Measurements from ENCODE around the gene MFSD6.

The MFSD6 gene

DNA sequence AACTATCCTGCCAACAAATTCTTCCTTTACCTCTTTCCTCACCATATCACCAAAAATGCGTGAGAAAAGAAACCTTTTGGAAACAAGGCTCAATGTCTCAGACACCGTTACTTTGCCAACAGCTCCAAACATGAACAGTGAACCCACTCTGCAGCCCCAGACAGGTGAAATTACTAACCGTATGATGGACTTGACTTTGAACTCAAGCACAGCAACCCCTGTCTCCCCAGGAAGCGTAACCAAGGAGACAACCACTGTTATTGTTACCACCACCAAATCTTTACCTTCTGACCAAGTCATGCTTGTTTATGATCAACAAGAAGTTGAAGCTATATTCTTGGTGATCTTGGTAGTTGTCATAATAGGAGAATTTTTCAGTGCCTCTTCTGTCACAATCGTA lies 28.4 kb downstream of the MFSD6 start:
- Mint-ChIP-seq H3K9me3 (peaks cover 9% of the 10 kb centered on the region), H3K36me3 (ENCODE audit: low read depth) (no peaks in the 10 kb centered on the region), H3K27me3 (ENCODE audit: low read depth, poor library complexity) (no peaks in the 10 kb centered on the region)

DNA sequence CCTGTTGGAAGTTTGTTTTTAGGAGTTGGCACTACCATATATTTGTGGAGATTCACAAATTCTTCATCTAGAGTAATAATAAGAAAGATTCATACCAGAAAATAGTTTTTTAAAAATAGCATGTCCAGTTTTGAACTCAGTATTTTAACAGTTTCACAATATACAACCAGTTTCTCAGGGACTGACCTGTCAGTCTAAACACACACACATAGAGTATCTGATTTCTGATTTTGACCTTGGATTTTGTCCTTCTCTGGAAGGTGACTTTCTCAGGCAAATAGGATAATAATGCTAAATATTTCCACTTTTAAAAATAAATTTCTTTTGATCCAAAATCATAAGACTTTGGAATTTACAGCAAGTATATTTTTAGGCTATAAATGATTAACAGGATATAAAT lies 32.0 kb downstream of the MFSD6 start:
- Mint-ChIP-seq H3K27me3 (ENCODE audit: low read depth, poor library complexity) (peaks cover 3% of the 10 kb centered on the region), H3K9me3 (no peaks in the 10 kb centered on the region), H3K36me3 (ENCODE audit: low read depth) (no peaks in the 10 kb centered on the region), H3K4me1 (no peaks in the 10 kb centered on the region), H3K4me3 (no peak overlapping the region), H3K27ac (no peak overlapping the region)
- TF ChIP-seq, protein P1, sequence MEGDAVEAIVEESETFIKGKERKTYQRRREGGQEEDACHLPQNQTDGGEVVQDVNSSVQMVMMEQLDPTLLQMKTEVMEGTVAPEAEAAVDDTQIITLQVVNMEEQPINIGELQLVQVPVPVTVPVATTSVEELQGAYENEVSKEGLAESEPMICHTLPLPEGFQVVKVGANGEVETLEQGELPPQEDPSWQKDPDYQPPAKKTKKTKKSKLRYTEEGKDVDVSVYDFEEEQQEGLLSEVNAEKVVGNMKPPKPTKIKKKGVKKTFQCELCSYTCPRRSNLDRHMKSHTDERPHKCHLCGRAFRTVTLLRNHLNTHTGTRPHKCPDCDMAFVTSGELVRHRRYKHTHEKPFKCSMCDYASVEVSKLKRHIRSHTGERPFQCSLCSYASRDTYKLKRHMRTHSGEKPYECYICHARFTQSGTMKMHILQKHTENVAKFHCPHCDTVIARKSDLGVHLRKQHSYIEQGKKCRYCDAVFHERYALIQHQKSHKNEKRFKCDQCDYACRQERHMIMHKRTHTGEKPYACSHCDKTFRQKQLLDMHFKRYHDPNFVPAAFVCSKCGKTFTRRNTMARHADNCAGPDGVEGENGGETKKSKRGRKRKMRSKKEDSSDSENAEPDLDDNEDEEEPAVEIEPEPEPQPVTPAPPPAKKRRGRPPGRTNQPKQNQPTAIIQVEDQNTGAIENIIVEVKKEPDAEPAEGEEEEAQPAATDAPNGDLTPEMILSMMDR (IDR thresholded peaks at IDR 0.05): no peak
- DNase-seq: no peak

More for the DNA sequence above, 28.4 kb downstream of the MFSD6 start:
- Mint-ChIP-seq H3K4me3 (no peak overlapping the region), H3K4me1 (peaks cover 3% of the 10 kb centered on the region), H3K27ac (no peak overlapping the region)
- DNase-seq: no peak
- TF ChIP-seq, protein P1 (IDR thresholded peaks at IDR 0.05): no peak

DNA sequence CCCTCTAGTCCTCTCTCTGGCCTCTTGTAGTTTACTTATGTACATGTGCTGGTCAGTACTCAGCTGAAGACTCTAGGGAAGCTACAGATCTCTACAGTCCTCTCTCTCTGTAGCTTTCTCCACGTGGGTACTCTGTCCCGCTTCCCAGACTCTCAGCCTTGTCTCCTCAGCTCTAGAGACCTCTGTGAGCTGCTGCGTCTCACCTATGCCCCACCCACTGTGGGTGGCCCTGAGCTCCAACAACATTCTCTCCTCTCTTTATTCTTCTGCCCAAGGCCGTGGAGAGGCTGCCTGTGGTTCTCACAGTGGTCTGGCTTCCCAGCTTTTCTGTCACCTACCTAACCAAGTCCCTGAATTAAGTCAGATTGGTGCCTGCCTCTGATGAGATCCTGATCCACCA lies 33.4 kb downstream of the MFSD6 start:
- Mint-ChIP-seq H3K36me3 (ENCODE audit: low read depth) (no peaks in the 10 kb centered on the region), H3K9me3 (no peaks in the 10 kb centered on the region)
- DNase-seq: no peak

DNA sequence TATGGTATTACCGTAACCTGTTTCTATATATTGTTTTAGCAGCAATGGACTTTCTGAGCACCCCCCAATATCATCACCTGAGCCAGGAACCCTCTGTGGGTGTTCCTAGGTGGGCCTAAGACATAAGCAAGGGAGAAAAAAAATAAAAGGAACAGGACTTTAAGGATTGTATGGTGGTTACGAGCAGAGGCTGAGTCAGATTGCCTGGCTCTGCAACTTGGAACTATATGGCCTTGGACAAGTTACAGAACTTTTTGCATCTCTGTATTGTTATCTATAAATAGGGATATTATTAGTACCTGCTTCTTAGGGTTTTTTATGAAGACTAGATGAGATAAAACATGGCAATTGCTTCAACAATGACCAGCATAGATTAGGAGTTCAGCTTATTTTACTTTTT lies 34.9 kb downstream of the MFSD6 start:
- DNase-seq: no peak
- H3K4me1 Mint-ChIP-seq: no peaks in the 10 kb centered on the region
- TF ChIP-seq, protein P1 (IDR thresholded peaks at IDR 0.05): no peak
- H3K27ac Mint-ChIP-seq: no peak overlapping the region
- peaks cover 3% of the 10 kb centered on the region for H3K27me3 Mint-ChIP-seq (ENCODE audit: low read depth, poor library complexity)
- H3K4me3 Mint-ChIP-seq: no peak overlapping the region
- no peaks in the 10 kb centered on the region for H3K36me3 Mint-ChIP-seq (ENCODE audit: low read depth)
- H3K9me3 Mint-ChIP-seq: no peaks in the 10 kb centered on the region

More for the DNA sequence above, 33.4 kb downstream of the MFSD6 start:
- H3K4me1 Mint-ChIP-seq: no peaks in the 10 kb centered on the region
- no peak overlapping the region for H3K27ac Mint-ChIP-seq
- peaks cover 3% of the 10 kb centered on the region for H3K27me3 Mint-ChIP-seq (ENCODE audit: low read depth, poor library complexity)
- TF ChIP-seq, protein P1 (IDR thresholded peaks at IDR 0.05): no peak
- no peak overlapping the region for H3K4me3 Mint-ChIP-seq

DNA sequence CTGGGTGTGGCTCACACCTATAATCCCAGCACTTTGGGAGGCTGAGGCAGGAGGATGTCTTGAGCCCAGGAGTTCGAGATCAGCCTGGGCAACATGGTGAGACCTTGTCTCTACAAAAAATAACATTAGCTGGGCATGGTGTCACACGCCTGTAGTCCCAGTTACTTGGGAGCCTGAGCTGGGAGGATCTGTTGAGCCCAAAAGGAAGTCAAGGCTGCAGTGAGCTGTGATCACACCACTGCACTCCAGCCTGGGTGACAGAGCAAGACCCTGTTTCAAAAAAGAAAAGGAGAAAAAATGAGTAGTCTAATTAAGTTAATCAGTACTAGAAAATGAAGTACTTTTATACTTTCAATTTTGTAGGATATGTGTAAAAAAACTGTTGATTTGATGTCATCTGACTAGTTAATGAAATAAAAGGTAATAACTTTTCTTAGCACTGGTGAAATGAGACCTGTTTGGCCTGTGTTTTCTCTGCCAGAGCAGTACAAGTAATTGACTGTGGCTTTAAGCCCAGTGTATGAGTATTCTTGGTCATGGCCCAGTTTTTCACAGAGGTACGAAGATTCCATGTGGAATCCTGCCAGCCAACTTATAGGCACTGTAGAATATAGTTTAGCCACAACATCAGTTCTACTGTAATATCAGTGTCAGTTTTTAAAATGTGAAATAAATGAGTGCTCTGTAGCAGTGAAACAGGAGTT lies 35.8 kb downstream of the MFSD6 start:
- Mint-ChIP-seq H3K27me3 (ENCODE audit: low read depth, poor library complexity) (peaks cover 3% of the 10 kb centered on the region), H3K9me3 (no peaks in the 10 kb centered on the region), H3K4me3 (no peak overlapping the region), H3K27ac (no peak overlapping the region), H3K4me1 (no peaks in the 10 kb centered on the region), H3K36me3 (ENCODE audit: low read depth) (no peaks in the 10 kb centered on the region)
- DNase-seq: no peak
- TF ChIP-seq, protein P1 (IDR thresholded peaks at IDR 0.05): no peak

DNA sequence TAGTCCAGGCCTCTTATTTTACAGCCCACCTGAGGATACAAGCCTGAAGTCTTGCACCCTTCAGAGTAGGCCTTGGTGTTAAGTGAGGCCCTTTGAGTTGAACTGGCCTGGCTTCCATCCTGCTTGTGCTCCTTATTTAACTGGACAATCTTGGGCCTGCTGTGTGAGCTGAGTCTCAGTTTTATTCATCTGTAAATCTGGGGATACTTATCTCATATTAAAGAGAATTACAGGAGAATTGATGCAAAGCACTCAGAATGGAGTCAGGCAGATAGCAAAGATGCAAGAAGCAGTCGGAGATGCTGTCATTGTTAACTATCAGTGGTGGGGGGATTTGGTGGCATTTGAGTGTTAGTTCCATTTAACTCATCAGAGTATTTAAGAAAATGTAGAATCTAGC lies 36.8 kb downstream of the MFSD6 start:
- Mint-ChIP-seq H3K27me3 (ENCODE audit: low read depth, poor library complexity) (peaks cover 3% of the 10 kb centered on the region), H3K9me3 (no peaks in the 10 kb centered on the region), H3K4me1 (no peaks in the 10 kb centered on the region)

More for the DNA sequence above, 36.8 kb downstream of the MFSD6 start:
- Mint-ChIP-seq H3K36me3 (ENCODE audit: low read depth) (no peaks in the 10 kb centered on the region), H3K4me3 (no peak overlapping the region), H3K27ac (no peak overlapping the region)
- DNase-seq: no peak
- TF ChIP-seq, protein P1 (IDR thresholded peaks at IDR 0.05): no peak

All from nephron progenitor cell (in vitro differentiated cells).